T-helper 2 cell treated with Interferon-gamma antibody and Interleukin-4, amounts not matched to agents 5 μg/mL and 100 μg/mL, for 36 hours (primary cell): ENCODE measurements around the gene XXYLT1.
"Not testable (repeated sequence)": the region's sequence is repeated elsewhere in the genome, so short reads cannot be mapped to it uniquely, and the experiment has no call there.

Experiments
- DNase-seq: peaks from one replicate; pipeline ENCODE4 v3.0.0; 2021; ENCODE audit warnings: low spot score
- H3K27ac Mint-ChIP-seq: one replicate; pipeline ENCODE4 v1.8.0; 2021; ENCODE audit warnings: mild to moderate bottlenecking, mixed read lengths
- H3K27me3 Mint-ChIP-seq: one replicate; pipeline ENCODE4 v1.8.0; 2021; ENCODE audit warnings: low read depth, mixed read lengths
- H3K36me3 Mint-ChIP-seq: one replicate; pipeline ENCODE4 v1.8.0; 2021; ENCODE audit warnings: low read depth, mixed read lengths
- H3K4me1 Mint-ChIP-seq: one replicate; pipeline ENCODE4 v1.8.0; 2021; ENCODE audit warnings: low read depth, mixed read lengths
- H3K4me3 Mint-ChIP-seq: one replicate; pipeline ENCODE4 v1.8.0; 2022; ENCODE audit warnings: mild to moderate bottlenecking, moderate library complexity, mixed read lengths
- H3K9me3 Mint-ChIP-seq: one replicate; pipeline ENCODE4 v1.8.0; 2021; ENCODE audit warnings: mixed read lengths

XXYLT1 gene

GRCh38 chr3:195062866-195063540, 208.0 kb downstream of the XXYLT1 start:
- Mint-ChIP-seq H3K4me1 (no peaks in the 10 kb centered on the region), H3K36me3 (no peaks in the 10 kb centered on the region), H3K9me3 (no peaks in the 10 kb centered on the region), H3K27ac (no peak overlapping the region), H3K4me3 (no peak overlapping the region), H3K27me3 (no peaks in the 10 kb centered on the region)
- DNase-seq = no peak

GRCh38 chr3:195061756-195062655, 209.0 kb downstream of the XXYLT1 start:
- DNase-seq = no peak
- Mint-ChIP-seq H3K4me3 (no peak overlapping the region), H3K27ac (no peak overlapping the region), H3K27me3 (no peaks in the 10 kb centered on the region), H3K36me3 (no peaks in the 10 kb centered on the region), H3K4me1 (no peaks in the 10 kb centered on the region), H3K9me3 (no peaks in the 10 kb centered on the region)

- no peaks in the 10 kb centered on the region for H3K36me3 Mint-ChIP-seq
- H3K4me3 Mint-ChIP-seq = no peak overlapping the region
- no peaks in the 10 kb centered on the region for H3K9me3 Mint-ChIP-seq
- H3K27ac Mint-ChIP-seq = no peak overlapping the region
- H3K4me1 Mint-ChIP-seq = no peaks in the 10 kb centered on the region
- no peaks in the 10 kb centered on the region for H3K27me3 Mint-ChIP-seq
- DNase-seq = no peak
Measured at GRCh38 chr3:195060531-195061291, 210.2 kb downstream of the XXYLT1 start.

GRCh38 chr3:195060217-195060481, 210.8 kb downstream of the XXYLT1 start:
- Mint-ChIP-seq H3K27me3 (no peaks in the 10 kb centered on the region), H3K4me3 (no peak overlapping the region)

GRCh38 chr3:195059471-195060216, 211.3 kb downstream of the XXYLT1 start:
- H3K4me3 Mint-ChIP-seq = no peak overlapping the region
- H3K9me3 Mint-ChIP-seq = no peaks in the 10 kb centered on the region

More at GRCh38 chr3:195060217-195060481, 210.8 kb downstream of the XXYLT1 start:
- DNase-seq = no peak
- no peaks in the 10 kb centered on the region for H3K36me3 Mint-ChIP-seq
- H3K27ac Mint-ChIP-seq = no peak overlapping the region
- no peaks in the 10 kb centered on the region for H3K9me3 Mint-ChIP-seq
- H3K4me1 Mint-ChIP-seq = no peaks in the 10 kb centered on the region

GRCh38 chr3:195059006-195059350, 212.0 kb downstream of the XXYLT1 start:
- H3K27me3 Mint-ChIP-seq = no peaks in the 10 kb centered on the region
- H3K36me3 Mint-ChIP-seq = no peaks in the 10 kb centered on the region
- no peak overlapping the region for H3K4me3 Mint-ChIP-seq
- no peaks in the 10 kb centered on the region for H3K4me1 Mint-ChIP-seq
- no peaks in the 10 kb centered on the region for H3K9me3 Mint-ChIP-seq
- no peak for DNase-seq
- no peak overlapping the region for H3K27ac Mint-ChIP-seq

More at GRCh38 chr3:195059471-195060216, 211.3 kb downstream of the XXYLT1 start:
- Mint-ChIP-seq H3K4me1 (no peaks in the 10 kb centered on the region), H3K27ac (no peak overlapping the region), H3K27me3 (no peaks in the 10 kb centered on the region), H3K36me3 (no peaks in the 10 kb centered on the region)
- no peak for DNase-seq

- H3K27ac Mint-ChIP-seq = no peak overlapping the region
- no peaks in the 10 kb centered on the region for H3K9me3 Mint-ChIP-seq
- no peaks in the 10 kb centered on the region for H3K27me3 Mint-ChIP-seq
- no peak for DNase-seq
- H3K4me3 Mint-ChIP-seq = no peak overlapping the region
- H3K4me1 Mint-ChIP-seq = no peaks in the 10 kb centered on the region
- no peaks in the 10 kb centered on the region for H3K36me3 Mint-ChIP-seq
Measured at GRCh38 chr3:195058336-195059005, 212.5 kb downstream of the XXYLT1 start.

- Mint-ChIP-seq H3K27ac (no peak overlapping the region), H3K27me3 (peaks cover 4% of the 10 kb centered on the region), H3K9me3 (no peaks in the 10 kb centered on the region), H3K4me1 (no peaks in the 10 kb centered on the region), H3K36me3 (no peaks in the 10 kb centered on the region), H3K4me3 (no peak overlapping the region)
- DNase-seq = no peak
Measured at GRCh38 chr3:195057716-195058115, 213.2 kb downstream of the XXYLT1 start.

- Mint-ChIP-seq H3K27ac (no peak overlapping the region), H3K4me1 (no peaks in the 10 kb centered on the region), H3K36me3 (no peaks in the 10 kb centered on the region), H3K27me3 (peaks cover 6% of the 10 kb centered on the region), H3K9me3 (no peaks in the 10 kb centered on the region), H3K4me3 (no peak overlapping the region)
- no peak for DNase-seq
Measured at GRCh38 chr3:195056506-195056905, 214.5 kb downstream of the XXYLT1 start.

GRCh38 chr3:195054311-195054710, 216.6 kb downstream of the XXYLT1 start:
- no peak overlapping the region for H3K27ac Mint-ChIP-seq
- no peaks in the 10 kb centered on the region for H3K9me3 Mint-ChIP-seq
- H3K4me3 Mint-ChIP-seq = no peak overlapping the region
- H3K4me1 Mint-ChIP-seq = no peaks in the 10 kb centered on the region
- no peak for DNase-seq
- H3K27me3 Mint-ChIP-seq = peaks cover 6% of the 10 kb centered on the region
- no peaks in the 10 kb centered on the region for H3K36me3 Mint-ChIP-seq

- Mint-ChIP-seq H3K4me3 (no peak overlapping the region), H3K27ac (no peak overlapping the region), H3K4me1 (no peaks in the 10 kb centered on the region), H3K9me3 (no peaks in the 10 kb centered on the region), H3K36me3 (no peaks in the 10 kb centered on the region), H3K27me3 (peaks cover 6% of the 10 kb centered on the region)
- no peak for DNase-seq
Measured at GRCh38 chr3:195052939-195053338, 218.0 kb downstream of the XXYLT1 start.

GRCh38 chr3:195050296-195050695, 220.7 kb downstream of the XXYLT1 start:
- DNase-seq, H3K36me3 Mint-ChIP-seq, H3K4me3 Mint-ChIP-seq, H3K4me1 Mint-ChIP-seq, H3K27ac Mint-ChIP-seq, H3K9me3 Mint-ChIP-seq, H3K27me3 Mint-ChIP-seq: not testable (repeated sequence)
